ENCODE measurements around the gene KAZN. TPM values are rescaled to one million over a fixed set of nuclear protein-coding genes. Genes with fewer than 3 reads are reported as not detected.

Gene KAZN
- total and polyA plus RNA-seq, 10 donors, result 20.0 to 245 (median 144) TPM

DNA sequence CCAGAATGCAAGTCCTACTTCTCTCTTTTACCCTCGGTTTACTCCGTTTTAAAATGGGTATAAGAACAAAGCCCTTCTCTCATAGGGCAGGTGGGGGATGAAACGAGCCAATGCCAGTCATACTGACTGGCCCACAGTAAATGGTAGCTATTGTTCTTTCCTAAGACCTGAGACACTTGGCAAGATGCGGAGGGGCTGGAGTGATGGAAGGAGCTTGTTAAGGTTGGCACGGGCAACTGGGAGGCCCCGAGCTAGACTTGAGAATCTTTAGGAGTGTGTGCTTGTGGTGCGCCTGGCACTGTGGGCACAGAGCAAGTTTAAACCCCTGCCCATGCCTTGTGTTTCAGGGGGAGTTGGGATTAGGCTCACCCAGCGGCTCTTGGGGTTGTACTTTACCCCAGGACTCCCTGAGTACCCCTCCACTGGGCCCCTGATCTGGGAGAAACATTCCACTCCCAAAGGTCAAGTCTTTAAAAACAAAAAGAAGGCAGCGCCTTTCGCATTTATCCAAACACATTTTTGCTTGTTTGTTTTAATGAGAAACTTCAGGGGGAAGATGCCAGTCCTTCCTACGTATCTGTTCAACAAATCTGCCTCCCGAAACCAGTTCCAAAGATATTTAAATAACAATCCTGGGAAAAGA is 314.5 kb downstream of the KAZN start:
- H3K4me1 ChIP-seq, result peaks cover 8 to 61% (median 31%) of the 10 kb centered on the region in 6 donors
- H3K9me3 ChIP-seq, result no peaks in the 10 kb centered on the region
- intact Hi-C loops (cut with DNase I; ENCODE audit: low total_unique reads), result loop anchor here (10.0 kb wide), 1 partner anchor 98 kb away; no protein-coding TSS in a partner anchor
- 78 to 90% (median 84%) methylated on average over 12 of the region's 12 CpGs for WGBS, 5 donors
- TF ChIP-seq, protein P1, sequence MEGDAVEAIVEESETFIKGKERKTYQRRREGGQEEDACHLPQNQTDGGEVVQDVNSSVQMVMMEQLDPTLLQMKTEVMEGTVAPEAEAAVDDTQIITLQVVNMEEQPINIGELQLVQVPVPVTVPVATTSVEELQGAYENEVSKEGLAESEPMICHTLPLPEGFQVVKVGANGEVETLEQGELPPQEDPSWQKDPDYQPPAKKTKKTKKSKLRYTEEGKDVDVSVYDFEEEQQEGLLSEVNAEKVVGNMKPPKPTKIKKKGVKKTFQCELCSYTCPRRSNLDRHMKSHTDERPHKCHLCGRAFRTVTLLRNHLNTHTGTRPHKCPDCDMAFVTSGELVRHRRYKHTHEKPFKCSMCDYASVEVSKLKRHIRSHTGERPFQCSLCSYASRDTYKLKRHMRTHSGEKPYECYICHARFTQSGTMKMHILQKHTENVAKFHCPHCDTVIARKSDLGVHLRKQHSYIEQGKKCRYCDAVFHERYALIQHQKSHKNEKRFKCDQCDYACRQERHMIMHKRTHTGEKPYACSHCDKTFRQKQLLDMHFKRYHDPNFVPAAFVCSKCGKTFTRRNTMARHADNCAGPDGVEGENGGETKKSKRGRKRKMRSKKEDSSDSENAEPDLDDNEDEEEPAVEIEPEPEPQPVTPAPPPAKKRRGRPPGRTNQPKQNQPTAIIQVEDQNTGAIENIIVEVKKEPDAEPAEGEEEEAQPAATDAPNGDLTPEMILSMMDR (IDR thresholded peaks at IDR 0.05 in 8 of 11, conservative IDR thresholded peaks at IDR 0.05 in 3 of 11), result no peak
- TF ChIP-seq POLR2A (IDR thresholded peaks at IDR 0.05) (no peak), POLR2AphosphoS5 (IDR thresholded peaks at IDR 0.05) (no peak)
- no peak for DNase-seq
- H3K27me3 ChIP-seq (replicated peaks in 1 of 7), result no peaks in the 10 kb centered on the region
- H3K27ac ChIP-seq, result peak overlapping the region in 6 of 8 donors; percentile 59 to 83 (median 74)
- H3K4me3 ChIP-seq, result no peak overlapping the region
- H3K36me3 ChIP-seq, result no peaks in the 10 kb centered on the region

DNA sequence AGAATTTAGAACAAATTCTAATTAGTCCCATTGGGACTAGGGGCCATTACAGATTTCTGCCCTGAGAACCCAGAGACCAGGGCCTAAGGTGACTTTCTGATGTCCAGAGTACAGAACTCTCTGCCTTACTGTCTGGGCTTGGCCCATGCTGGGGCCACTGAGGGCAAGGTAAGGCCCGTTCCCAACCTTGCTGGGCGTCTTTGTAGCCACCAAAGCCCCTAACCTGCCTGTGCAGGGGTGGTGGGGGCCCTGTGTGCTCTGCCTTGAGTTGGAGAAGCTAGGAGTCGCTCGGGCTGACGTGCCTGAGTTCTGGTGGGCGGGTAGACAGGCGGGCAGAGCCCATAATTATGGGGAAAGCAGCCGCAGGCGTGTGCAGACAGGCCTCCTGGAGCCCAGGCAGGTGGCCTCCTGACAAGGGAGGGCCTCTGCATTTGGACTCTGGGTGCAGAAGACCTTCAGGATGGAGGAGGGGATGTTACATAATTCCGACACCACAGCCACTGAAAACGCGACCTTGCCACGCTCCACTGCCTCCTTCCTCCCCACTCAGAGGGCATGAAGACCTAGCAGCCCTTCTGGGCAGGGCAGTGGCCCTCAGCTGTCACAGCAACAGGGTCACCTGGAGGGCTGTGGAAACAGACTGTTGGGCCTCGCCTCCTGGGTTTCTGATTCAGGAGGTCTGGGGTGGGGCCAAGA is 315.1 kb downstream of the KAZN start:
- no peak for DNase-seq
- 50 to 73% (median 68%) methylated on average over 4 to 14 of the region's 14 CpGs for WGBS, 5 donors
- intact Hi-C loops (cut with DNase I; ENCODE audit: low total_unique reads), result loop anchor here (10.0 kb wide), 1 partner anchor 99 kb away; no protein-coding TSS in a partner anchor
- Histone ChIP-seq H3K4me3 (no peak overlapping the region), H3K27me3 (replicated peaks in 1 of 7) (no peaks in the 10 kb centered on the region), H3K9me3 (no peaks in the 10 kb centered on the region), H3K27ac (peak overlapping the region in 6 of 8 donors; percentile 59 to 83 (median 74)), H3K4me1 (peaks cover 8 to 61% (median 31%) of the 10 kb centered on the region in 6 donors), H3K36me3 (no peaks in the 10 kb centered on the region)
- TF ChIP-seq POLR2AphosphoS5 (IDR thresholded peaks at IDR 0.05) (peak; percentile 47 to 81 (median 74)), POLR2A (IDR thresholded peaks at IDR 0.05) (no peak)
- TF ChIP-seq, protein P1 (IDR thresholded peaks at IDR 0.05 in 8 of 11, conservative IDR thresholded peaks at IDR 0.05 in 3 of 11), result no peak

DNA sequence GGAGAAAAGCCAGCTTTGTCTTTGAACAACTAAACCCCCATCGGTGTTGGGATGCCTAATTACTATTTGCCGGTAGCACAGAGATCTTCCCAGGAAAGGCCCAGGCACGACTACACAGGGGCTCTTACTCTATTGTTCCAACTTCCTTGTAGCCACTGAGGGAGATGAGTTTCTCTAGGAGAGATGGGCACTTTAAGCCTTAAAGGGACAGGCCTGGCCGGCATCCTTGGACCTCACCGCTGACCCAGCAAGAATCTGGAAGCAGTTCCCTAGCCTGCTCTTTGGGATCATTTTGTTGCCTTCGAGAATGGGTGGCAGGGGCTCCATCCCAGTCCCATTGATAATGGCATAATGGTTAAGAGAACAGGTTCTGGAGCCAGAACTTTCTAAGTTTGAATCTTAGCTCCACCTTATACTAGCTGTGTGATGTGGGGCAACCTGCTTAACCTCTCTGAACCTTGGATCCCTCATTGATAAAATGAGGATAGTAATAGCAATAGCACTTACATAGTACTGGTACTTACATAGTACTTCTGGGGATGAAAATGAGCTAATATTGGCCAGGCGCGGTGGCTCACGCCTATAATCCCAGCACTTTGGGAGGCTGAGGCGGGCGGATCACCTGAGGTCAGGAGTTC is 316.0 kb downstream of the KAZN start:
- no peak overlapping the region for H3K4me3 ChIP-seq
- no peak for DNase-seq
- no peaks in the 10 kb centered on the region for H3K9me3 ChIP-seq
- no peaks in the 10 kb centered on the region for H3K36me3 ChIP-seq
- peak overlapping the region in 6 of 8 donors; percentile 59 to 83 (median 74) for H3K27ac ChIP-seq
- TF ChIP-seq POLR2AphosphoS5 (IDR thresholded peaks at IDR 0.05) (no peak), POLR2A (IDR thresholded peaks at IDR 0.05) (no peak)
- TF ChIP-seq, protein P1 (IDR thresholded peaks at IDR 0.05 in 8 of 11, conservative IDR thresholded peaks at IDR 0.05 in 3 of 11), result no peak
- peaks cover 8 to 58% (median 31%) of the 10 kb centered on the region in 6 donors for H3K4me1 ChIP-seq
- 74 to 82% (median 77%) methylated on average over 9 to 11 of the region's 11 CpGs for WGBS, 5 donors
- H3K27me3 ChIP-seq (replicated peaks in 1 of 7), result no peaks in the 10 kb centered on the region
- intact Hi-C loops (cut with DNase I; ENCODE audit: low total_unique reads), result loop anchor here (10.0 kb wide), 1 partner anchor 100 kb away; no protein-coding TSS in a partner anchor
